Spinal cord (tissue), 10 donors: Measurements from ENCODE around the gene SCRT2. TPM values are rescaled to one million over a fixed set of nuclear protein-coding genes. Genes with fewer than 3 reads are reported as not detected.
A peak's percentile ranks its signal among the peaks of the same experiment; 100 is the strongest.
"Not testable (repeated sequence)": the region's sequence is repeated elsewhere in the genome, so short reads cannot be mapped to it uniquely, and the experiment has no call there.

Experiments
- DNase-seq, 6 donors: peaks; one replicate each; pipeline versions ENCODE4 v3.0.0 to v3.0.0-alpha.2; 2013 to 2015; ENCODE audit warnings: low spot score in 6 of 6, low read depth in 4 of 6
- H3K27ac ChIP-seq: one replicate; pipeline ENCODE4 v1.5.1; 2013; ENCODE audit warnings: low read depth, low read length, control low read depth
- H3K27me3 ChIP-seq: one replicate; pipeline ENCODE4 v1.6.1; 2013; ENCODE audit warnings: low read length; ENCODE audit not compliant: control insufficient read depth, insufficient read depth
- H3K36me3 ChIP-seq: one replicate; pipeline ENCODE4 v1.6.1; 2013; ENCODE audit warnings: low read length; ENCODE audit not compliant: control insufficient read depth, insufficient read depth
- H3K4me1 ChIP-seq: one replicate; pipeline ENCODE4 v1.6.1; 2013; ENCODE audit warnings: low read length; ENCODE audit not compliant: control insufficient read depth, insufficient read depth
- H3K4me3 ChIP-seq: one replicate; pipeline ENCODE4 v1.5.1; 2013; ENCODE audit warnings: low read depth, low read length, control low read depth
- H3K9me3 ChIP-seq: one replicate; pipeline ENCODE4 v1.6.1; 2013; ENCODE audit warnings: low read length; ENCODE audit not compliant: control insufficient read depth, insufficient read depth
- WGBS: methylation state at CpG from one replicate; pipeline ENCODE4 v1.1.5; 2013; ENCODE audit warnings: missing lambda C conversion rate; ENCODE audit not compliant: insufficient coverage; 5-methylcytosine and 5-hydroxymethylcytosine counted together
- polyA plus RNA-seq, 2 donors: library from polyadenylated mRNA; unstranded; fragments of 120-200 nt; gene quantifications; one replicate each; pipeline ENCODE4 v1.2.1, GENCODE V29; 2013; ENCODE audit not compliant: insufficient read length in 2 of 2
- total RNA-seq, 2 donors: library from RNA; depleted of rRNA in 1 of 2; stranded (reverse); fragments of 120-200 nt in 1 of 2; fragments of >200 nt in 1 of 2; gene quantifications; one replicate each; pipeline versions ENCODE4 v1.2.3 to v1.2.4, GENCODE V29; 2013 to 2014
- donor health status: healthy.

Gene SCRT2
- total and polyA plus RNA-seq, 4 donors, result 0.40 to 9.8 (median 4.4) TPM

DNA sequence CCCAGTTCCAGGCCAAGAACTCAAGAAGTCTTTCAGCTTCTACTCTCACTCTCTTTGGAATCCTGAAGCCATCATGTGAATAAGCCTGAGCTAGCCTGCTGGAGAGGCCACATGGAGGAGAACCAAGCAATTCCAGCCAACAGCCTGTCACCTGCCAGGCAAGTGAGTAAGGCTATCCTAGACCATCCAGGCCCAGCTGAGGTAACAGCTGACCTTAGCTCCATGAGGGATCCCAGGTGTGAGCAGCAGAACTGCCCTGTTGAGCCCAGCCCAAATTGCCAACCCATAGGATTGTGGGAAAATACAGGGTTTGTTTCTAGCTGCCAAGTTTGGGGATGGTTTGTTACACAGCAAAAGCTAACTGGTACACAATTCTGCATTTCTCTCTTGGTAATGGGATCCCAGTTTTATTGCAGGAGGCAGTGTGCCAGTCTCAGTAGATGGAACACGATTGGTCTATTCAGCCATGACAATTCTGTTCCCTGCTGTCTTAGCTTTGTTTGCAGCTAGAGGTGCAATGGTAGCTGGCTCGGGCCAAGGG, 28.1 kb downstream of the SCRT2 start:
- DNase-seq, result no peak
- Histone ChIP-seq H3K4me1 (peaks cover 24% of the 10 kb centered on the region), H3K4me3 (no peak overlapping the region), H3K9me3 (no peaks in the 10 kb centered on the region), H3K36me3 (peaks cover 33% of the 10 kb centered on the region), H3K27ac (no peak overlapping the region), H3K27me3 (no peaks in the 10 kb centered on the region)
- WGBS, result 89% methylated on average over 2 of the region's 2 CpGs

GRCh38 chr20:646868-647233, 28.8 kb downstream of the SCRT2 start:
- Histone ChIP-seq H3K4me3 (no peak overlapping the region), H3K9me3 (no peaks in the 10 kb centered on the region), H3K27me3 (no peaks in the 10 kb centered on the region), H3K4me1 (peaks cover 17% of the 10 kb centered on the region), H3K36me3 (peaks cover 33% of the 10 kb centered on the region), H3K27ac (no peak overlapping the region)
- DNase-seq, result no peak
- 100% methylated on average over 1 of the region's 2 CpGs for WGBS

GRCh38 chr20:646107-646867, 29.3 kb downstream of the SCRT2 start:
- Histone ChIP-seq H3K27ac (no peak overlapping the region), H3K4me1 (peaks cover 14% of the 10 kb centered on the region)
- WGBS, result 83% methylated on average over 8 of the region's 10 CpGs

DNA sequence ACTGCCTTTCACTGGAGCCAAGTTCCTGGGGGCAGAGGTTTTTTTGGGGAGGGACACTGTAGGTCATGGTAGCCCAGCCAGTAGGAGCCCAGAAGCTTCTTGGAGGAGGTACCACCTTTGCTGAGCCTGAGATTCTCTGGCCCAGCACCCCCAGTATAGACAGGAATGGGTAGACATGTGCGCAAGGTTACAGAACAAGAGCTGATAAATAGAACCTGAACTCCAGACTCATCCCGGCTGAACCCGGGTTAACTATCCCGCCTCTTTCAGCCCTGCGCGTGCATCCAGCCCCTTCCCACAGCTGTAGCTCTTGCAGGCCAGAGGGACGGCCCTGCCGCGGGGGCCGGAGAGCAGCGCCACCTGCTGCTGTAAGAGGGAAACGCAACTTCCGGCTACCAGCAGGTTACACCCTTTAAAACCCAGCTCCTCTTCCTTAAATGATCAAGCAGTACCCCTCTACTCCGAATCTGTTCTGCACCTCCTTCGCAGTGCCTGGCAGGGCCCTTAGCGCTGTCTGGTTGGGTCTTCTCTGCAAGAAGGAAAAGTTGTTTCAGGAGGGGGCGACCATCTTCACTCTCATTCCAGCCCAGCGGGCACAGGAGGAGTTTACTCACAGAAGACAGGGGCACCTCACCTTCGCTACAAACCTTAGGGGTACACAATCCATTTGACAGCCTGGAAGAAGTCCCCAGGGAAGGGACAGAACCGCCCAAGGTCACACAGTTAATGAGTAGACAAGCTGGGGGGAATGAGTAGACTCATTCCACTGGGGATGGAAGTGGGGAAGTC, 30.1 kb downstream of the SCRT2 start:
- 4% methylated on average over 16 of the region's 20 CpGs for WGBS
- H3K4me3 ChIP-seq, result no peak overlapping the region
- H3K9me3 ChIP-seq, result no peaks in the 10 kb centered on the region
- H3K27me3 ChIP-seq, result no peaks in the 10 kb centered on the region
- H3K27ac ChIP-seq, result no peak overlapping the region
- H3K4me1 ChIP-seq, result peaks cover 14% of the 10 kb centered on the region
- H3K36me3 ChIP-seq, result peaks cover 29% of the 10 kb centered on the region
- peak in 2 of 6 donors; percentile 86 to 89 for DNase-seq

More at GRCh38 chr20:646107-646867, 29.3 kb downstream of the SCRT2 start:
- no peak overlapping the region for H3K4me3 ChIP-seq
- H3K9me3 ChIP-seq, result no peaks in the 10 kb centered on the region
- DNase-seq, result no peak
- H3K36me3 ChIP-seq, result peaks cover 33% of the 10 kb centered on the region
- no peaks in the 10 kb centered on the region for H3K27me3 ChIP-seq

GRCh38 chr20:644692-645317, 30.8 kb downstream of the SCRT2 start:
- DNase-seq, result no peak
- Histone ChIP-seq H3K27me3 (no peaks in the 10 kb centered on the region), H3K4me3 (no peak overlapping the region), H3K36me3 (peaks cover 22% of the 10 kb centered on the region), H3K9me3 (no peaks in the 10 kb centered on the region), H3K27ac (no peak overlapping the region), H3K4me1 (peaks cover 14% of the 10 kb centered on the region)
- WGBS, result 73% methylated on average over 2 of the region's 11 CpGs

- WGBS, result 3% methylated on average over 56 of the region's 57 CpGs
- Histone ChIP-seq H3K4me1 (peaks cover 14% of the 10 kb centered on the region), H3K4me3 (no peak overlapping the region), H3K27me3 (no peaks in the 10 kb centered on the region), H3K9me3 (no peaks in the 10 kb centered on the region), H3K36me3 (peaks cover 7% of the 10 kb centered on the region), H3K27ac (peak overlapping the region; percentile 63)
- DNase-seq, result peak in 2 of 6 donors; percentile 76 to 77
Measured at GRCh38 chr20:642398-643174, 33.0 kb downstream of the SCRT2 start.

DNA sequence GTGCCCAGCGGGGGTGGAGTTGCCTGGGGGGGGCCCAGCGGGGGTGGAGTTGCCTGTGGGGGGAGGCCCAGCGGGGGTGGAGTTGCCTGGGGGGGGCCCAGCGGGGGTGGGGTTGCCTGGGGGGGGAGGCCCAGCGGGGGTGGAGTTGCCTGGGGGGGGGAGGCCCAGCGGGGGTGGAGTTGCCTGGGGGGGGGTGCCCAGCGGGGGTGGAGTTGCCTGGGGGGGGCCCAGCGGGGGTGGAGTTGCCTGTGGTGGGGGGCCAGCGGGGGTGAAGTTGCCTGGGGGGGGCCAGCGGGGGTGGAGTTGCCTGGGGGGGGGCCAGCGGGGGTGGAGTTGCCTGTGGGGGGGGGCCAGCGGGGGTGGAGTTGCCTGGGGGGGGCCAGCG, 33.6 kb downstream of the SCRT2 start:
- no CpG with 5 or more reads among the region's 13 CpGs for WGBS
- H3K36me3 ChIP-seq, DNase-seq, H3K27ac ChIP-seq, H3K4me3 ChIP-seq, H3K27me3 ChIP-seq, H3K9me3 ChIP-seq: not testable (repeated sequence)
- H3K4me1 ChIP-seq, result peaks cover 14% of the 10 kb centered on the region

- DNase-seq, result no peak
- Histone ChIP-seq H3K27ac (no peak overlapping the region), H3K27me3 (no peaks in the 10 kb centered on the region), H3K4me1 (peaks cover 14% of the 10 kb centered on the region), H3K36me3 (no peaks in the 10 kb centered on the region), H3K4me3 (no peak overlapping the region), H3K9me3 (no peaks in the 10 kb centered on the region)
- 41% methylated on average over 10 of the region's 12 CpGs for WGBS
Measured at GRCh38 chr20:641516-641875, 34.1 kb downstream of the SCRT2 start.
